Gastrocnemius medialis (tissue), 4 donors: ENCODE results near the gene BUB1B. TPM values are rescaled to one million over a fixed set of nuclear protein-coding genes. Genes with fewer than 3 reads are reported as not detected.
"Not testable (repeated sequence)": the region's sequence is repeated elsewhere in the genome, so short reads cannot be mapped to it uniquely, and the experiment has no call there.

Experiments
- ATAC-seq, 2 donors: fragments of 150-250 bp; one replicate each; pipeline ENCODE4 v1.9.1; 2016
- DNase-seq, 2 donors: peaks; one replicate each; pipeline ENCODE4 v3.0.0-alpha.2; 2019
- H3K27ac ChIP-seq, 4 donors: fragments of 200-600 bp; sonication (generic); 1 replicate in 1 of 4; 2 replicates in 3 of 4; pipeline ENCODE4 v1.5.1; 2016 to 2018; ENCODE audit warnings: mild to moderate bottlenecking in 2 of 4, moderate library complexity in 1 of 4
- H3K27me3 ChIP-seq, 3 donors: fragments of 200-600 bp; sonication (generic) in 2 of 3; 1 replicate in 1 of 3; 2 replicates in 2 of 3; pipeline versions ENCODE4 v1.5.1 to v1.6.0; 2016 to 2019; ENCODE audit warnings: mild to moderate bottlenecking in 1 of 3, moderate library complexity in 1 of 3
- H3K36me3 ChIP-seq, 2 donors: fragments of 200-600 bp; sonication (generic) in 1 of 2; one replicate each; pipeline ENCODE4 v1.5.1; 2017 to 2018
- H3K4me1 ChIP-seq, 2 donors: fragments of 200-600 bp; sonication (generic) in 1 of 2; one replicate each; pipeline ENCODE4 v1.5.1; 2016 to 2017; ENCODE audit warnings: mild to moderate bottlenecking in 2 of 2
- H3K4me3 ChIP-seq, 4 donors: fragments of 200-600 bp; sonication (generic) in 3 of 4; 1 replicate in 1 of 4; 2 replicates in 3 of 4; pipeline ENCODE4 v1.5.1; 2016 to 2019; ENCODE audit warnings: mild to moderate bottlenecking in 2 of 4
- H3K9me3 ChIP-seq, 3 donors: fragments of 200-600 bp; sonication (generic) in 2 of 3; 1 replicate in 1 of 3; 2 replicates in 2 of 3; pipeline ENCODE4 v1.5.1; 2016 to 2019
- CTCF ChIP-seq, 5 experiments: fragments of 450-650 bp in 3 of 5; fragments of 200-600 bp in 2 of 5; sonication (generic) in 2 of 5; IDR thresholded peaks in 4 of 5; conservative IDR thresholded peaks in 1 of 5; 1 replicate in 4 of 5; 2 replicates in 1 of 5; pipeline ENCODE4 v1.5.1; 2016 to 2019; ENCODE audit warnings: antibody characterized with exemption in 5 of 5, mild to moderate bottlenecking in 3 of 5, moderate library complexity in 3 of 5
- POLR2A ChIP-seq, 2 donors: fragments of 450-650 bp; IDR thresholded peaks; one replicate each; pipeline ENCODE4 v1.6.1; 2017; ENCODE audit warnings: antibody characterized with exemption in 2 of 2, mild to moderate bottlenecking in 2 of 2, moderate library complexity in 2 of 2
- in situ Hi-C, 4 donors: fragments of 200-750 bp; cut with MboI; loops; one replicate each; pipeline versions ENCODE4 v1.15.0 to v1.8.0; 2017; ENCODE audit warnings: low sequenced_read_pairs in 4 of 4
- intact Hi-C: fragments of 100-400 bp; cut with DNase I; formaldehyde crosslinking; loops from one replicate; pipeline ENCODE4 v1.15.1; 2023; ENCODE audit warnings: low total_unique reads
- total RNA-seq, 4 donors: library from RNA; depleted of rRNA; stranded (reverse); fragments of >200 nt; gene quantifications; one replicate each; pipeline versions ENCODE4 v1.1.0 to v1.2.3, GENCODE V29; 2016

BUB1B gene
- total RNA-seq: 1 to 10 TPM in 1 of 4 donors, under 1 TPM in 1, not detected in 2; 0.51 to 1.8 TPM

- Histone ChIP-seq H3K9me3 (no peaks in the 10 kb centered on the region), H3K36me3 (no peaks in the 10 kb centered on the region), H3K27me3 (no peaks in the 10 kb centered on the region), H3K4me1 (peaks cover 8 to 11% of the 10 kb centered on the region in 2 donors), H3K4me3 (peak within 1 kb of the TSS; percentile 61 to 75 (median 65)), H3K27ac (peak within 1 kb of the TSS in 1 of 4 donors; percentile 4)
- peak; percentile 99 for ATAC-seq
- TF ChIP-seq POLR2A (IDR thresholded peaks at IDR 0.05): no peak
- TF ChIP-seq CTCF (IDR thresholded peaks at IDR 0.05 in 4 of 5, conservative IDR thresholded peaks at IDR 0.05 in 1 of 5): no peak
- DNase-seq: peak; percentile 86 to 90
- intact Hi-C loops (loop anchor here (2.0 kb wide), 1 partner anchor 116 kb away; no protein-coding TSS in a partner anchor), in situ Hi-C loops (loop anchor here in 2 of 4 donors (10.0 kb wide), 1 partner anchor 116 kb away; no protein-coding TSS in a partner anchor)
These were observed at the start of gene BUB1B for GRCh38 chr15:40160689-40161688. TSS of gene BUB1B (plus strand) at chr15:40161069. CDS start at chr15:40161221, 152 bp downstream.

GRCh38 chr15:40111888-40112287, 49.0 kb upstream of the BUB1B start:
- no peak overlapping the region for H3K4me3 ChIP-seq
- no peak for DNase-seq
- H3K4me1 ChIP-seq: peaks cover 11 to 18% of the 10 kb centered on the region in 2 donors
- in situ Hi-C loops (loop anchor here in 1 of 4 donors (5.0 kb wide), 1 partner anchor 45 kb away; no protein-coding TSS in a partner anchor), intact Hi-C loops (no loop called here)
- no peak for TF ChIP-seq POLR2A (IDR thresholded peaks at IDR 0.05)
- TF ChIP-seq CTCF (IDR thresholded peaks at IDR 0.05 in 4 of 5, conservative IDR thresholded peaks at IDR 0.05 in 1 of 5): no peak
- H3K27ac ChIP-seq: no peak overlapping the region
- H3K9me3 ChIP-seq: no peaks in the 10 kb centered on the region
- no peaks in the 10 kb centered on the region for H3K27me3 ChIP-seq
- H3K36me3 ChIP-seq: no peaks in the 10 kb centered on the region
- ATAC-seq: no peak

- in situ Hi-C loops (loop anchor here in 1 of 4 donors (5.0 kb wide), 1 partner anchor 45 kb away; no protein-coding TSS in a partner anchor), intact Hi-C loops (no loop called here)
- TF ChIP-seq CTCF (IDR thresholded peaks at IDR 0.05 in 4 of 5, conservative IDR thresholded peaks at IDR 0.05 in 1 of 5) (no peak), POLR2A (IDR thresholded peaks at IDR 0.05) (no peak)
- no peaks in the 10 kb centered on the region for H3K36me3 ChIP-seq
- no peak overlapping the region for H3K27ac ChIP-seq
- ATAC-seq (no peak), DNase-seq (no peak)
- H3K27me3 ChIP-seq: no peaks in the 10 kb centered on the region
- H3K4me1 ChIP-seq: peaks cover 2 to 10% of the 10 kb centered on the region in 2 donors
- no peak overlapping the region for H3K4me3 ChIP-seq
- no peaks in the 10 kb centered on the region for H3K9me3 ChIP-seq
These were observed 48.1 kb upstream of the BUB1B start for GRCh38 chr15:40112789-40113188.

- no peaks in the 10 kb centered on the region for H3K27me3 ChIP-seq
- no peaks in the 10 kb centered on the region for H3K9me3 ChIP-seq
- no peak overlapping the region for H3K4me3 ChIP-seq
- H3K4me1 ChIP-seq: peaks cover 0 to 4% of the 10 kb centered on the region in 2 donors
- H3K36me3 ChIP-seq: no peaks in the 10 kb centered on the region
- DNase-seq: no peak
- TF ChIP-seq POLR2A (IDR thresholded peaks at IDR 0.05) (no peak), CTCF (IDR thresholded peaks at IDR 0.05 in 4 of 5, conservative IDR thresholded peaks at IDR 0.05 in 1 of 5) (no peak)
- no peak for ATAC-seq
- in situ Hi-C loops (loop anchor here in 1 of 4 donors (5.0 kb wide), 1 partner anchor 43 kb away; no protein-coding TSS in a partner anchor), intact Hi-C loops (no loop called here)
- no peak overlapping the region for H3K27ac ChIP-seq
These were observed 46.7 kb upstream of the BUB1B start for GRCh38 chr15:40114218-40114617.

- in situ Hi-C loops: loop anchor here in 1 of 4 donors (5.0 kb wide), 1 partner anchor 53 kb away; no protein-coding TSS in a partner anchor
- H3K4me1 ChIP-seq, DNase-seq, intact Hi-C loops, H3K4me3 ChIP-seq, H3K36me3 ChIP-seq, ATAC-seq, H3K27me3 ChIP-seq, H3K9me3 ChIP-seq, H3K27ac ChIP-seq: not testable (repeated sequence)
These were observed 45.8 kb upstream of the BUB1B start for GRCh38 chr15:40115106-40115505.
